Endothelial cell of umbilical vein (primary cell): ENCODE data around the gene LRRN4CL. TPM values are rescaled to one million over a fixed set of nuclear protein-coding genes. Genes with fewer than 3 reads are reported as not detected.

ENCODE experiments used
- BruUV-seq: library from RNA; stranded (reverse); fragments of 400-500 nt; replicated peaks from 2 replicates; lab custom pipeline; 2021; lab: Mats Ljungman, UMichigan
- CTCF ChIA-PET: fragments of 300-600, 350-600 bp; sonication (Branson Sonifier 250); formaldehyde crosslinking; loops from one replicate; lab custom pipeline; 2021; ENCODE audit warnings: antibody characterized with exemption, inconsistent platforms; lab: Charles Lee
- POLR2A ChIA-PET: fragments of 300-600, 350-600 bp; sonication (Branson Sonifier 250); formaldehyde crosslinking; loops from one replicate; lab custom pipeline; 2021; ENCODE audit warnings: antibody characterized with exemption, inconsistent platforms; lab: Charles Lee
- DNase-seq: peaks from one replicate; pipeline ENCODE4 v3.0.0-alpha.2; 2011; ENCODE audit warnings: low read depth, low spot score
- FAIRE-seq: peaks from 2 replicates; lab custom pipeline; 2011; peaks lifted over from hg19 to GRCh38; lab: Jason Lieb, UNC
- H2AFZ ChIP-seq: 2 replicates; pipeline ENCODE4 v1.6.0; 2012; ENCODE audit warnings: low read depth, low read length, control low read depth, inconsistent platforms
- H3K27ac ChIP-seq: 2 replicates; pipeline ENCODE4 v1.5.1; 2011; ENCODE audit warnings: low read depth, mild to moderate bottlenecking, control low read depth, low read length, moderate library complexity; ENCODE audit not compliant: insufficient read depth
- H3K27me3 ChIP-seq, 2 experiments: 2 replicates each; pipeline versions ENCODE4 v1.6.0 to v1.6.1; 2011; ENCODE audit warnings: low read length in 2 of 2, mixed read lengths in 1 of 2; ENCODE audit not compliant: control insufficient read depth in 2 of 2, insufficient read depth in 2 of 2
- H3K36me3 ChIP-seq, 2 experiments: 2 replicates in 1 of 2; 3 replicates in 1 of 2; pipeline ENCODE4 v1.5.1; 2011; ENCODE audit warnings: low read length in 2 of 2, mild to moderate bottlenecking in 1 of 2, moderate library complexity in 1 of 2; ENCODE audit not compliant: control insufficient read depth in 2 of 2, insufficient read depth in 2 of 2; ENCODE audit errors: extremely low read depth in 1 of 2
- H3K4me1 ChIP-seq: 3 replicates; pipeline ENCODE4 v1.5.1; 2011; ENCODE audit warnings: mild to moderate bottlenecking, low read length; ENCODE audit not compliant: control insufficient read depth, insufficient read depth; ENCODE audit errors: extremely low read depth
- H3K4me2 ChIP-seq: 2 replicates; pipeline ENCODE4 v1.6.1; 2011; ENCODE audit warnings: low read length, control low read depth, mixed read lengths; ENCODE audit not compliant: insufficient read depth
- H3K4me3 ChIP-seq, 3 experiments: fragments of 200-600 bp in 1 of 3; sonication (generic), shearing (Covaris generic) in 1 of 3; replicated peaks in 1 of 3; 2 replicates each; pipeline ENCODE4 v1.5.1; 2011 to 2016; ENCODE audit warnings: control low read depth in 3 of 3, low read length in 3 of 3, mild to moderate bottlenecking in 2 of 3, inconsistent platforms in 1 of 3, low read depth in 1 of 3, moderate library complexity in 1 of 3; ENCODE audit not compliant: insufficient read depth in 1 of 3
- H3K79me2 ChIP-seq: 2 replicates; pipeline ENCODE4 v1.6.0; 2012; ENCODE audit warnings: low read length, inconsistent platforms; ENCODE audit not compliant: control insufficient read depth, insufficient read depth
- H3K9ac ChIP-seq: replicated peaks from 2 replicates; pipeline ENCODE3; 2011; ENCODE audit warnings: low read length, control low read depth; ENCODE audit not compliant: insufficient read depth; ENCODE audit errors: extremely low read depth
- H3K9me1 ChIP-seq: replicated peaks from 3 replicates; pipeline ENCODE4 v1.6.0; 2011; ENCODE audit warnings: mild to moderate bottlenecking, low read length; ENCODE audit not compliant: control insufficient read depth, insufficient read depth; ENCODE audit errors: extremely low read depth
- H3K9me3 ChIP-seq: replicated peaks from 2 replicates; pipeline ENCODE4 v1.5.1; 2012; ENCODE audit warnings: low read length, inconsistent platforms; ENCODE audit not compliant: control insufficient read depth, insufficient read depth
- H4K20me1 ChIP-seq: replicated peaks from 2 replicates; pipeline ENCODE3; 2011; ENCODE audit warnings: mild to moderate bottlenecking, low read length; ENCODE audit not compliant: control insufficient read depth, insufficient read depth; ENCODE audit errors: extremely low read depth
- EZH2 ChIP-seq: IDR thresholded peaks from 2 replicates; pipeline ENCODE4 v1.6.1; 2012; ENCODE audit warnings: borderline replicate concordance, low read depth, mild to moderate bottlenecking, moderate library complexity, low read length, inconsistent platforms; ENCODE audit not compliant: severe bottlenecking
- GATA2 ChIP-seq: IDR thresholded peaks from 2 replicates; pipeline ENCODE4 v1.7.0; 2011; ENCODE audit warnings: low read depth, mild to moderate bottlenecking, moderate library complexity, mixed read lengths, low read length; ENCODE audit not compliant: insufficient read length, insufficient read depth
- JUN ChIP-seq: IDR thresholded peaks from 2 replicates; pipeline ENCODE4 v1.6.1; 2011; ENCODE audit warnings: borderline replicate concordance, low read depth; ENCODE audit not compliant: insufficient read length, insufficient read depth
- MYC ChIP-seq: IDR thresholded peaks from one replicate; pipeline ENCODE4 v1.6.1; 2011; ENCODE audit warnings: mild to moderate bottlenecking, low read depth, low read length
- dilution Hi-C: fragments of 300-500 bp; cut with MboI; formaldehyde crosslinking; loops from one replicate; pipeline ENCODE4 v1.15.0; 2019; ENCODE audit warnings: low sequenced_read_pairs; ENCODE audit not compliant: extremely low pct_ligation_motif_present
- intact Hi-C: fragments of 100-400 bp; cut with micrococcal nuclease; formaldehyde crosslinking; loops from one replicate; pipeline ENCODE4 v1.10.0; 2022
- polyA plus RNA-seq, 4 experiments: library from polyadenylated mRNA; depleted of rRNA in 3 of 4; stranded (reverse) in 3 of 4; unstranded in 1 of 4; fragments of >200 nt; gene quantifications; 2 replicates each; pipeline versions ENCODE4 v1.2.1 to v1.2.3, GENCODE V29; 2011 to 2012; ENCODE audit warnings: missing spikeins in 1 of 4
- total RNA-seq: library from RNA; stranded (reverse); gene quantifications from 2 replicates; pipeline ENCODE4 v1.2.3, GENCODE V29; 2021
- TF ChIP-seq, protein P1 (sequence below), 2 donors: IDR thresholded peaks; 1 replicate in 1 of 2; 2 replicates in 1 of 2; pipeline ENCODE4 v1.5.1; 2011; ENCODE audit warnings: low read length in 2 of 2, mild to moderate bottlenecking in 2 of 2, moderate library complexity in 2 of 2, control low read depth in 1 of 2, inconsistent platforms in 1 of 2, low read depth in 1 of 2; ENCODE audit not compliant: insufficient read depth in 1 of 2; ENCODE audit errors: extremely low read depth in 1 of 2

The LRRN4CL gene
- total and polyA plus RNA-seq, 2 donors (not counting 3 experiments of a cell fraction or from before 2014, with no cell fraction given), result 0.20 TPM; not detected in 1

DNA sequence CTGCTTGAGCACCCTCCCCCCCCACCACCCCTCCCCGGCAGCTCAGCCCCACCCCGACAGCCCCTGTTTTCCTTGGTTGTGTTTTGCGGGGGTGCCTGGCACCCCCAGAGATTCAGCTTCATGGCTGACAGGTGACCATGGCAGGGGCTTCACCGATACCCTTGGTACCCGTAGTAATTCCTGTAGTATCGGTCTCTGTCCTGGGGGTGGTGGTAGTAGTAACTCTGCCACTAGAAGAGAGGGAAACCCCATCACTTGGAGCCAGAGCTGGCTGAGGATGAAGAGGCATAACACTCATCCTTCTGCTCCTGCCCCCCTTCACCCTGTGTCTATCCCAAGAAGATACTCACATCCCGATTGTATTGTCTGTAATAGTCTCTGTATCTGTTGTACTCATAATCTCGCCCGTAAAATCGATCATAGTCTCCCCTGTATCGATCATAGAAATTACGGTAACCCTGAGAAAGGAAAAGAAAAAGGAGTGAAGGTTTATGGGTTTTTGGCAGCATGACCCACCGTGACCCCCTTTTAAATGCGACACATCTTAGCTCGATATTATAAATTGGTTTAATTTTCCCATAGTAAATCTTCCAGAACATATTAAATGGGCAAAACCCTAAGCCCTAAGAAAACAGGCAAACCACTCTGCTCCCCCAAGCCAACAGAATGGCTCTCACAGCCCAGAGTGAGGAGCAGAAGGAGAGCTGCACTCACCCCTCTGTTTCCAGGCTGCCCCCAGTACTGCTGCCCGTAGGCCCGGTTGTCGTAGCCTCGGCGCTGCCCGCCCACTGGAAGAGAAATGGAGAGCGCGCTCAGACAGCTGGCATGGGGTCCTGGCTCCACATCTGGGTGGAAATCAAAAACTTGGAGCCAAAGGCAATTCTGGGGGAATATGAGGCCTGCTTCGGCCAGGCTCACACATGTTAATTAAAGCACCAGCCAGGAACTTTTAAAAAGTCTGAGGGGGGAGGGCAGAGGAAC is 26.1 kb upstream of the LRRN4CL start:
- Histone ChIP-seq H3K36me3 (peaks cover 42 to 49% of the 10 kb centered on the region in 2 experiments), H3K27ac (no peak overlapping the region)
- no peak for FAIRE-seq

More for the DNA sequence above, 26.1 kb upstream of the LRRN4CL start:
- intact Hi-C loops (no loop called here), dilution Hi-C loops (no loop called here)
- no peaks in the 10 kb centered on the region for H3K9me3 ChIP-seq
- no peaks in the 10 kb centered on the region for H3K9me1 ChIP-seq
- ChIA-PET POLR2A (no interaction called here), CTCF (no interaction called here)
- no peaks in the 10 kb centered on the region for H3K4me1 ChIP-seq
- peaks cover 30% of the 10 kb centered on the region for H3K79me2 ChIP-seq
- DNase-seq, result no peak
- H3K4me2 ChIP-seq, result no peak overlapping the region
- TF ChIP-seq MYC (no peak), EZH2 (no peak), GATA2 (no peak), JUN (no peak)
- TF ChIP-seq, protein P1, sequence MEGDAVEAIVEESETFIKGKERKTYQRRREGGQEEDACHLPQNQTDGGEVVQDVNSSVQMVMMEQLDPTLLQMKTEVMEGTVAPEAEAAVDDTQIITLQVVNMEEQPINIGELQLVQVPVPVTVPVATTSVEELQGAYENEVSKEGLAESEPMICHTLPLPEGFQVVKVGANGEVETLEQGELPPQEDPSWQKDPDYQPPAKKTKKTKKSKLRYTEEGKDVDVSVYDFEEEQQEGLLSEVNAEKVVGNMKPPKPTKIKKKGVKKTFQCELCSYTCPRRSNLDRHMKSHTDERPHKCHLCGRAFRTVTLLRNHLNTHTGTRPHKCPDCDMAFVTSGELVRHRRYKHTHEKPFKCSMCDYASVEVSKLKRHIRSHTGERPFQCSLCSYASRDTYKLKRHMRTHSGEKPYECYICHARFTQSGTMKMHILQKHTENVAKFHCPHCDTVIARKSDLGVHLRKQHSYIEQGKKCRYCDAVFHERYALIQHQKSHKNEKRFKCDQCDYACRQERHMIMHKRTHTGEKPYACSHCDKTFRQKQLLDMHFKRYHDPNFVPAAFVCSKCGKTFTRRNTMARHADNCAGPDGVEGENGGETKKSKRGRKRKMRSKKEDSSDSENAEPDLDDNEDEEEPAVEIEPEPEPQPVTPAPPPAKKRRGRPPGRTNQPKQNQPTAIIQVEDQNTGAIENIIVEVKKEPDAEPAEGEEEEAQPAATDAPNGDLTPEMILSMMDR (IDR thresholded peaks at IDR 0.05; ENCODE audit: extremely low read depth in 1 of 2, insufficient read depth in 1 of 2, low read depth in 1 of 2, low read length in 2 of 2), result no peak
- no peaks in the 10 kb centered on the region for H3K27me3 ChIP-seq
- no peak overlapping the region for H3K9ac ChIP-seq
- no peak overlapping the region for H2AFZ ChIP-seq
- BruUV-seq, result no TSS peak
- no peaks in the 10 kb centered on the region for H4K20me1 ChIP-seq
- no peak overlapping the region for H3K4me3 ChIP-seq
